Left lung (tissue), 10 donors: Measurements from ENCODE around the gene CDX1. TPM values are rescaled to one million over a fixed set of nuclear protein-coding genes. Genes with fewer than 3 reads are reported as not detected.
A peak's percentile ranks its signal among the peaks of the same experiment; 100 is the strongest.

Experiments
- ATAC-seq: fragments of 200-7000 bp; cut with Tn5 transposase; one replicate; pipeline ENCODE4 v1.9.1; 2020; ENCODE audit warnings: moderate library complexity
- DNase-seq, 4 donors: peaks; one replicate each; pipeline ENCODE4 v3.0.0-alpha.2; 2013 to 2020
- H3K27ac ChIP-seq, 2 donors: fragments of 200-600 bp; sonication (generic) in 1 of 2; one replicate each; pipeline versions ENCODE4 v1.5.0 to v1.8.0; 2020 to 2021
- H3K27me3 ChIP-seq, 2 donors: fragments of 200-600 bp; sonication (generic) in 1 of 2; one replicate each; pipeline versions ENCODE4 v1.5.0 to v1.8.0; 2020 to 2021
- H3K36me3 ChIP-seq, 2 donors: fragments of 200-600 bp; sonication (generic) in 1 of 2; one replicate each; pipeline versions ENCODE4 v1.5.0 to v1.8.0; 2020 to 2021
- H3K4me1 ChIP-seq, 2 donors: fragments of 200-600 bp; one replicate each; pipeline ENCODE4 v1.8.0; 2021
- H3K4me3 ChIP-seq, 2 donors: fragments of 200-600 bp; sonication (generic) in 1 of 2; one replicate each; pipeline versions ENCODE4 v1.5.0 to v1.8.0; 2020 to 2021; ENCODE audit warnings: mild to moderate bottlenecking in 1 of 2
- H3K9me3 ChIP-seq, 2 donors: fragments of 200-600 bp; sonication (generic) in 1 of 2; one replicate each; pipeline versions ENCODE4 v1.5.0 to v1.8.0; 2020 to 2021
- CTCF ChIP-seq, 2 donors: fragments of 200-600 bp; sonication (generic) in 1 of 2; IDR thresholded peaks; one replicate each; pipeline versions ENCODE4 v1.5.0 to v1.8.0; 2021; ENCODE audit warnings: antibody characterized with exemption in 2 of 2
- intact Hi-C, 2 donors: fragments of 100-400 bp; cut with DNase I; formaldehyde crosslinking; loops; one replicate each; pipeline versions ENCODE4 v1.11.2 to v1.14.2; 2022
- polyA plus RNA-seq, 6 donors: library from polyadenylated mRNA; unstranded; fragments of 120-200 nt; gene quantifications; one replicate each; pipeline ENCODE4 v1.2.1, GENCODE V29; 2013; ENCODE audit not compliant: insufficient read length in 6 of 6
- total RNA-seq, 2 donors: library from RNA; stranded (reverse); fragmentation: NEBNext Ultra II Directional; extraction: Animal tissue kit (Norgen Biotek cat#: 25700); gene quantifications; one replicate each; pipeline ENCODE4 v1.2.1, GENCODE V29; 2021
- donor health status: DM: no; HTN: yes; CAD: no.
- donor health status: DM: no; HTN: no; CAD: no.

Gene CDX1
- total and polyA plus RNA-seq, 8 donors: 0.14 to 0.60 (median 0.34) TPM; not detected in 1

DNA sequence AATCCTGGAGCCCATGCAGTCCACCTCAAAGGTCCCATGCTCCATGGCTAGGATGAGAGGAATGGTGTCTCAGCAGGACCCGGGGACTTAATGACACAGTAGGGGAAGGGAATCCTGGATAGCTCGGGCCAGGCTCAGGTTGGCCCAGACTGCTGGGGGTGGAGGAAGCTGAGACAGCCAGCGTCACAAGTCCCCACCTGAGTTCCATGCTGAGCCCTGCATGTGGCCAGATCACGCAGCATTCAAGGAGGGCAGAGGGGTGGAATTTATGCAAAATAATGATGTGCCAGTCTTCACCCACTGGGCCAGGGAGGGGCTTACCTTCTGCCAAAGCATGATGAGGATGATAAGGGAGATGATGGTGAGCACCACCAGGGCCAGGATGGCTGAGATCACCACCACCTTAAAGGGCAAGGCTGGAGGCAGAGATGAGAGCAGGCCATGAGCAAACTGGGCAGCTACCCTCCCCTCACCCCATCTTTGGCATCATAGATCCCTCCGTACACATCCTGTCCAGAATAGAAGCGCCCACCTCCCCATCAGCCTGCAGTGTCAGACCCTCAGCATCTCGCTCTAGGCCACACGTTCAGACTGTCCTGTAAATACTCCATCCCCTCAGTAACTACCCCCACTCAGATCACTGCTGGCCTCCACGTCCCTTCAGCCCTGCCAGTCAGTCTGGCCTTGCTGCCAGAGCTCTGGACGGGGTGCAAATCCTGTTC lies 40.2 kb upstream of the CDX1 start:
- TF ChIP-seq CTCF (IDR thresholded peaks at IDR 0.05): no peak
- H3K36me3 ChIP-seq: peaks cover 0 to 15% of the 10 kb centered on the region in 2 donors

DNA sequence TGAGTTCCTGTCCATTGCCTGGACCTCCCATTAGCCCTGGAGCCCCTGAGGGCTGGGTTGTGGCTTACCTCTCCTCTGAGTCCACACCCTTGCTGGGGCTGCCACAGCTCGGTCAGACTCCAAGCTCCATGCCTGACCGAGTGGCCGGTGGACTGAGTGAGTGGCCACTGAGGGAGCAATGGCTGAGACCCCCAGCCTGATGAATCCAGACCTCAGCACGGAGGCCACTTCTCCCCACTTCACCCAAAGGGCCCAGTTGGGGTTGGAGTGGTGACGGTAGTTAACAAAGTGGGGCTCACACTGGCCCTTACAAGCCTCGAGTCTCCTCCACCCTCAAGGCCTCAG lies 39.7 kb upstream of the CDX1 start:
- no peaks in the 10 kb centered on the region for H3K9me3 ChIP-seq
- H3K4me3 ChIP-seq: no peak overlapping the region
- ATAC-seq (no peak), DNase-seq (no peak)
- H3K4me1 ChIP-seq: peaks cover 7 to 33% of the 10 kb centered on the region in 2 donors
- TF ChIP-seq CTCF (IDR thresholded peaks at IDR 0.05): no peak
- intact Hi-C loops: no loop called here
- peaks cover 0 to 15% of the 10 kb centered on the region in 2 donors for H3K36me3 ChIP-seq
- no peaks in the 10 kb centered on the region for H3K27me3 ChIP-seq
- H3K27ac ChIP-seq: no peak overlapping the region

More for the DNA sequence above, 40.2 kb upstream of the CDX1 start:
- no peaks in the 10 kb centered on the region for H3K9me3 ChIP-seq
- peaks cover 7 to 33% of the 10 kb centered on the region in 2 donors for H3K4me1 ChIP-seq
- H3K27ac ChIP-seq: no peak overlapping the region
- no peak for ATAC-seq
- H3K4me3 ChIP-seq: no peak overlapping the region
- intact Hi-C loops: no loop called here
- H3K27me3 ChIP-seq: no peaks in the 10 kb centered on the region
- no peak for DNase-seq

- intact Hi-C loops: no loop called here
- DNase-seq: no peak
- no peak for TF ChIP-seq CTCF (IDR thresholded peaks at IDR 0.05)
- no peak overlapping the region for H3K4me3 ChIP-seq
- H3K27ac ChIP-seq: no peak overlapping the region
- H3K27me3 ChIP-seq: no peaks in the 10 kb centered on the region
- no peaks in the 10 kb centered on the region for H3K9me3 ChIP-seq
- ATAC-seq: no peak
- peaks cover 7 to 9% of the 10 kb centered on the region in 2 donors for H3K4me1 ChIP-seq
- peaks cover 0 to 4% of the 10 kb centered on the region in 2 donors for H3K36me3 ChIP-seq
These were observed 37.1 kb upstream of the CDX1 start for GRCh38 chr5:150129454-150129812.

GRCh38 chr5:150129813-150130492 lies 36.6 kb upstream of the CDX1 start:
- no peak overlapping the region for H3K4me3 ChIP-seq
- peak; percentile 90 for ATAC-seq

More at GRCh38 chr5:150129813-150130492, 36.6 kb upstream of the CDX1 start:
- intact Hi-C loops: no loop called here
- Histone ChIP-seq H3K27ac (no peak overlapping the region), H3K4me1 (peaks cover 7 to 9% of the 10 kb centered on the region in 2 donors), H3K36me3 (peaks cover 0 to 3% of the 10 kb centered on the region in 2 donors), H3K27me3 (no peaks in the 10 kb centered on the region), H3K9me3 (no peaks in the 10 kb centered on the region)
- peak; percentile 69 to 75 (median 71) for DNase-seq
- peak; percentile 78 to 87 for TF ChIP-seq CTCF (IDR thresholded peaks at IDR 0.05)
